OCI-LY3 (cell line): ENCODE measurements around the gene SLC22A4.

Experiments
- H2AFZ ChIP-seq: fragments of 200-600, 300-600 bp; shearing (Covaris generic); 2 replicates; pipeline ENCODE4 v1.6.0; 2014; ENCODE audit warnings: antibody characterized with exemption, low read depth, low read length
- H3K27ac ChIP-seq: fragments of 200-600, 300-600 bp; sonication (generic); 2 replicates; pipeline ENCODE4 v1.5.1; 2014; ENCODE audit warnings: mild to moderate bottlenecking, low read length, moderate library complexity, mixed read lengths
- H3K27me3 ChIP-seq: fragments of 200-600, 300-600 bp; sonication (generic); 2 replicates; pipeline ENCODE4 v1.6.1; 2014; ENCODE audit warnings: low read depth, low read length, mixed read lengths
- H3K36me3 ChIP-seq: fragments of 200-600, 300-600 bp; sonication (generic); replicated peaks from 2 replicates; pipeline ENCODE3; 2014; ENCODE audit warnings: low read depth, low read length, mixed read lengths
- H3K4me1 ChIP-seq: fragments of 300-600, 200-600 bp; sonication (generic); 2 replicates; pipeline ENCODE4 v1.6.1; 2014; ENCODE audit warnings: low read length, mixed read lengths
- H3K4me2 ChIP-seq: fragments of 200-600, 300-600 bp; sonication (generic); 2 replicates; pipeline ENCODE4 v1.6.1; 2014; ENCODE audit warnings: low read length, mixed read lengths
- H3K4me3 ChIP-seq: fragments of 300-600, 200-600 bp; sonication (generic); 2 replicates; pipeline ENCODE4 v1.5.1; 2014; ENCODE audit warnings: antibody characterized with exemption, mild to moderate bottlenecking, low read length, moderate library complexity
- H3K79me2 ChIP-seq: fragments of 300-600, 200-600 bp; shearing (Covaris generic); 2 replicates; pipeline ENCODE4 v1.6.1; 2014; ENCODE audit warnings: mild to moderate bottlenecking, low read length, mixed read lengths
- H3K9ac ChIP-seq: fragments of 300-600, 200-600 bp; shearing (Covaris generic); 2 replicates; pipeline ENCODE4 v1.6.0; 2014; ENCODE audit warnings: mild to moderate bottlenecking, low read length, moderate library complexity
- H3K9me3 ChIP-seq: fragments of 200-600, 300-600 bp; shearing (Covaris generic); 2 replicates; pipeline ENCODE4 v1.6.1; 2014; ENCODE audit warnings: low read length, mixed read lengths; ENCODE audit not compliant: insufficient read depth
- H4K20me1 ChIP-seq: fragments of 200-600, 300-600 bp; sonication (generic); 2 replicates; pipeline ENCODE4 v1.6.1; 2016; ENCODE audit warnings: low read length, mixed read lengths; ENCODE audit not compliant: insufficient read depth
- EZH2phosphoT487 ChIP-seq: fragments of 200-600 bp; shearing (Covaris generic); IDR thresholded peaks from 2 replicates; pipeline ENCODE4 v1.6.1; 2018; ENCODE audit warnings: antibody characterized with exemption, mixed run types, low read depth
- TF ChIP-seq, protein P1 (sequence below): fragments of 200-600, 300-600 bp; sonication (generic); IDR thresholded peaks from 2 replicates; pipeline ENCODE4 v1.5.1; 2014; ENCODE audit warnings: antibody characterized with exemption, low read length, low read depth

The SLC22A4 gene

DNA sequence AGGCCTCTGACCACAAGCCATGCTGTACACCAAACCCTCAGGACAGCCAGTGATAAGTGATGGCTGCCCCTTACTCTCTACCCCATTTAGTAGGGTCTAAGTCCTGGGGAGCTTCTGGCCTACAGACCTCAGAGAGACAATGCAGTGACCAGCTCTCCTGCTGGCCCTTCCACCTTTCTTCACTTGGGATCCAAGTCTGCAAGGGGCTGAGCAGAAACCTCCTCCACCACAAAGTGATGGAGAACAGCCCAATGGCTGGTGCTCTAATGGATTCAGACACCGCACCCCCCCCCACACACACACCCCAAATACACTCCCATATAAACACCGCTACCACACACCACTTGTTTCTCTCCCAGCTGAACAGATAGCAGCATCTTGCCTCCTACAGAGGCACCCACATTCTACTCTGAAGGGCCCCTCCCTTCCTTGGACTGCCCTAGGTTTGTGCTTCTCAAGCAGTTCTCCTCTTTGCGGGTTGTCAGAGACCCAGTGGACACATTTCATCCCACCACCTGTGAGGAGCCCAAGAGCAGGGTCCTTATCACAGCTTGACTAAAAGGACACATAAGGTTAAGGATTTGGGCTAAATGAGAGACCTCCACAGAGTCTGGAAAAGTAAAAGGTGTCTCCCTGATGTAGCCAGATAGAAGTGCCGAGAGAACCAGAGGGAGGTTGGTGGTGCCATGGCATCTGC is 38.0 kb upstream of the SLC22A4 start:
- no peak overlapping the region for H3K9ac ChIP-seq
- H3K4me1 ChIP-seq, result no peaks in the 10 kb centered on the region
- no peak overlapping the region for H3K4me2 ChIP-seq
- H3K27me3 ChIP-seq, result no peaks in the 10 kb centered on the region
- H2AFZ ChIP-seq, result no peak overlapping the region
- TF ChIP-seq, protein P1, sequence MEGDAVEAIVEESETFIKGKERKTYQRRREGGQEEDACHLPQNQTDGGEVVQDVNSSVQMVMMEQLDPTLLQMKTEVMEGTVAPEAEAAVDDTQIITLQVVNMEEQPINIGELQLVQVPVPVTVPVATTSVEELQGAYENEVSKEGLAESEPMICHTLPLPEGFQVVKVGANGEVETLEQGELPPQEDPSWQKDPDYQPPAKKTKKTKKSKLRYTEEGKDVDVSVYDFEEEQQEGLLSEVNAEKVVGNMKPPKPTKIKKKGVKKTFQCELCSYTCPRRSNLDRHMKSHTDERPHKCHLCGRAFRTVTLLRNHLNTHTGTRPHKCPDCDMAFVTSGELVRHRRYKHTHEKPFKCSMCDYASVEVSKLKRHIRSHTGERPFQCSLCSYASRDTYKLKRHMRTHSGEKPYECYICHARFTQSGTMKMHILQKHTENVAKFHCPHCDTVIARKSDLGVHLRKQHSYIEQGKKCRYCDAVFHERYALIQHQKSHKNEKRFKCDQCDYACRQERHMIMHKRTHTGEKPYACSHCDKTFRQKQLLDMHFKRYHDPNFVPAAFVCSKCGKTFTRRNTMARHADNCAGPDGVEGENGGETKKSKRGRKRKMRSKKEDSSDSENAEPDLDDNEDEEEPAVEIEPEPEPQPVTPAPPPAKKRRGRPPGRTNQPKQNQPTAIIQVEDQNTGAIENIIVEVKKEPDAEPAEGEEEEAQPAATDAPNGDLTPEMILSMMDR, result no peak
- no peak for TF ChIP-seq EZH2phosphoT487
- H3K79me2 ChIP-seq, result no peaks in the 10 kb centered on the region
- H4K20me1 ChIP-seq, result no peaks in the 10 kb centered on the region
- no peaks in the 10 kb centered on the region for H3K36me3 ChIP-seq
- H3K9me3 ChIP-seq, result no peaks in the 10 kb centered on the region
- H3K4me3 ChIP-seq, result no peak overlapping the region
- no peak overlapping the region for H3K27ac ChIP-seq

DNA sequence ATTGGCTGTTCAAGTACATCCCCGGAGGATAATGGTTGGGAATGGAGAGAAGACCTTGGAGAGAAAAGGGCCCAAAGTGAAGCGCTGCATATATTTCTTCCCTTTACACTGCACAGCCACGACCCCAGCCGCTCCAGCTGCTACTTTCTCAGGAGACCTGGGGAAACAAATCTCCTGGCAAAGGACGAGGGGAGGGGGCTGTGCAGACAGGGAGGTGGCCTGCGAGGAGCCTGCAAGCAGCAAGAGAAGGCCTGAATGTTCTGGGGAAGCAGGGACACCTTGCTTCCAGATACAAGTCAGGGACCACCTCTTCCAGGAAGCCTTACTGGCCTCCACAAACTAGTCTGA is 37.4 kb upstream of the SLC22A4 start:
- no peaks in the 10 kb centered on the region for H3K36me3 ChIP-seq
- no peak overlapping the region for H3K4me2 ChIP-seq
- no peaks in the 10 kb centered on the region for H3K79me2 ChIP-seq
- H3K27ac ChIP-seq, result no peak overlapping the region
- H3K27me3 ChIP-seq, result no peaks in the 10 kb centered on the region
- H3K4me1 ChIP-seq, result no peaks in the 10 kb centered on the region
- no peaks in the 10 kb centered on the region for H3K9me3 ChIP-seq
- H3K4me3 ChIP-seq, result no peak overlapping the region
- H4K20me1 ChIP-seq, result no peaks in the 10 kb centered on the region
- no peak overlapping the region for H2AFZ ChIP-seq
- no peak for TF ChIP-seq EZH2phosphoT487
- TF ChIP-seq, protein P1, result no peak
- H3K9ac ChIP-seq, result no peak overlapping the region

DNA sequence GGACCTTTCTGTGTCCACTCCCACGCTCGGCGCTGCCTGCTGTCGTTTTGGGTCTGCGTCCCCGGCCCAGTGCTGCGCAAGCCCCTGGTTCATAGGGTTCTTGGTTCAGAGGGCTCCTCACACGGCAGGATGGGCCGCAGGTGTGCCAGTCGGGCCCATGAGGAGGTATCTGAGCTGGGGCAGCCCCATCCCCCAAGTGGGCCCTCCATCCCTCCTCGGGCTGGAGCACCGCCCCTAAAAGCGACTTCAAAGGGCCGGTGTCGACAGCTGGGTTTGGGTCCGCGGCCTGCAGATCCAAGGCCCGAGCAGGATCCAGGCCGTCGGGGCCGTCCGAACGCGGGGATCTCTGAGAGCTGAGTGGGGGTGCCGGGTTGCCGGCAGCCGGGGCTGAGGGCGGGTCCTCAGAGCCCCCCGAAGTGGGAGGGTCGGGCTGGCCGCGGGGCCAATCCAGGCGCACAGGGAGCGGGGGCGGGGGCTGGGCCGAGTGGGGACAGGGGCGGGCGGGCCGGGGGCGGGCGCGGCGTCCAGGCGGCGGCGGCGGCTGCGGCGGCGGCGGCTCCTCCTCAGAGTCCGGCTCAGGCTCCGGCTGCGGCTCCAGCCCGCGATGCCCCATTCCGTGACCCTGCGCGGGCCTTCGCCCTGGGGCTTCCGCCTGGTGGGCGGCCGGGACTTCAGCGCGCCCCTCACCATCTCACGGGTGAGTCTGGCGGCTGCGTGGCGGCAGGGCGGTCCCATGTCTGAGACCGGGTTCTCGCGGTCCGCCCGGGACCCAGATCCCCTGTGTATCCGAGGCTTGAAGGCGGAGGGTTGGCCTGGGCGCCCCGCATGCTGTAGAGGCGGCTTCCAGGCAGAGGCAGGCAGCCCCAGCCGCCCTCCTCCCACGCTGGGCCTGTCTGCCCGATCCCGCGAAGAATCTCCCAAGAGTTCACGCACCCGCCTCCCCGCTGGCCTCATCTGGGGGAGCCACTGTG is 36.8 kb upstream of the SLC22A4 start, which contains the start of gene PDLIM4:
Gene PDLIM4, plus strand, starts transcription at position 566 of the 971 bp plus-strand sequence. Its CDS starts 39 bp downstream, at position 605.
- H3K27me3 ChIP-seq, result no peaks in the 10 kb centered on the region
- no peaks in the 10 kb centered on the region for H3K4me1 ChIP-seq
- no peak within 1 kb of the TSS for H3K4me3 ChIP-seq
- H3K9ac ChIP-seq, result no peak within 1 kb of the TSS
- H4K20me1 ChIP-seq, result no peaks in the 10 kb centered on the region
- H3K79me2 ChIP-seq, result no peaks in the 10 kb centered on the region
- H3K27ac ChIP-seq, result no peak within 1 kb of the TSS
- no peaks in the 10 kb centered on the region for H3K9me3 ChIP-seq
- no peak for TF ChIP-seq EZH2phosphoT487
- TF ChIP-seq, protein P1, result no peak
- H3K36me3 ChIP-seq, result no peaks in the 10 kb centered on the region
- H2AFZ ChIP-seq, result no peak within 1 kb of the TSS
- H3K4me2 ChIP-seq, result no peak within 1 kb of the TSS
